Kidney (tissue), 14 donors: ENCODE data around the gene KIAA1671. TPM values are rescaled to one million over a fixed set of nuclear protein-coding genes. Genes with fewer than 3 reads are reported as not detected.

Source experiments
- DNase-seq, 5 donors: peaks; one replicate each; pipeline ENCODE4 v3.0.0-alpha.2; 2013 to 2020
- FAIRE-seq: peaks from 2 replicates; lab custom pipeline; 2012; peaks lifted over from hg19 to GRCh38; lab: Jason Lieb, UNC
- H3K27ac ChIP-seq, 2 donors: one replicate each; pipeline ENCODE4 v1.7.0; 2013; ENCODE audit warnings: low read depth in 2 of 2, low read length in 2 of 2, inconsistent platforms in 1 of 2
- H3K27me3 ChIP-seq: one replicate; pipeline ENCODE4 v1.7.1; 2013; ENCODE audit warnings: low read length, inconsistent platforms; ENCODE audit not compliant: control insufficient read depth, insufficient read depth
- H3K36me3 ChIP-seq, 3 donors: one replicate each; pipeline versions ENCODE4 v1.7.0 to v1.7.1; 2013; ENCODE audit warnings: low read length in 3 of 3, control low read depth in 1 of 3, inconsistent platforms in 1 of 3; ENCODE audit not compliant: insufficient read depth in 3 of 3, control insufficient read depth in 2 of 3
- H3K4me1 ChIP-seq, 3 donors: one replicate each; pipeline versions ENCODE4 v1.7.0 to v1.7.1; 2013; ENCODE audit warnings: low read length in 3 of 3, inconsistent platforms in 1 of 3, low read depth in 1 of 3; ENCODE audit not compliant: control insufficient read depth in 2 of 3, insufficient read depth in 2 of 3
- H3K4me3 ChIP-seq, 3 donors: one replicate each; pipeline versions ENCODE4 v1.7.0 to v1.8.1; 2013; ENCODE audit warnings: low read length in 3 of 3, control low read depth in 1 of 3, inconsistent platforms in 1 of 3
- H3K9ac ChIP-seq, 3 donors: one replicate each; pipeline versions ENCODE4 v1.7.0 to v1.7.1; 2013; ENCODE audit warnings: low read length in 3 of 3, control low read depth in 1 of 3, inconsistent platforms in 1 of 3
- H3K9me3 ChIP-seq, 3 donors: one replicate each; pipeline versions ENCODE4 v1.7.0 to v1.7.1; 2013; ENCODE audit warnings: low read length in 3 of 3, control low read depth in 1 of 3, inconsistent platforms in 1 of 3; ENCODE audit not compliant: control insufficient read depth in 2 of 3, insufficient read depth in 1 of 3
- CTCF ChIP-seq: IDR thresholded peaks from 3 replicates; pipeline ENCODE4 v1.5.1; 2012; ENCODE audit warnings: mild to moderate bottlenecking, moderate library complexity, borderline replicate concordance; ENCODE audit not compliant: insufficient read depth; ENCODE audit errors: extremely low read depth
- intact Hi-C: fragments of 100-400 bp; cut with DNase I; formaldehyde crosslinking; loops from one replicate; pipeline ENCODE4 v1.11.1; 2022
- polyA plus RNA-seq: library from polyadenylated mRNA; stranded (reverse); fragments of 350-450 nt; fragmentation: Illumina TruSeq; extraction: RNeasy Lipid Tissue Mini Kit (QIAGEN cat#74804); gene quantifications from one replicate; pipeline ENCODE4 v1.2.3, GENCODE V29; 2014; ENCODE audit warnings: low read depth, low replicate concordance; ENCODE audit not compliant: insufficient read depth
- total RNA-seq: library from RNA; stranded (reverse); fragmentation: NEBNext Ultra II Directional; extraction: Animal tissue kit (Norgen Biotek cat#: 25700); gene quantifications from one replicate; pipeline ENCODE4 v1.2.1, GENCODE V29; 2021
- donor health status: control.
- donor health status: control.
- donor health status: control.
- donor health status: control.
- donor health status: control.
- donor health status: DM: yes; HTN: yes; CAD: no.
- donor health status: Normal renal cell carcinoma (clear cell type).

KIAA1671 gene
- total and polyA plus RNA-seq, 2 donors from 2014 or later, result 7.3 to 65.2 TPM

DNA sequence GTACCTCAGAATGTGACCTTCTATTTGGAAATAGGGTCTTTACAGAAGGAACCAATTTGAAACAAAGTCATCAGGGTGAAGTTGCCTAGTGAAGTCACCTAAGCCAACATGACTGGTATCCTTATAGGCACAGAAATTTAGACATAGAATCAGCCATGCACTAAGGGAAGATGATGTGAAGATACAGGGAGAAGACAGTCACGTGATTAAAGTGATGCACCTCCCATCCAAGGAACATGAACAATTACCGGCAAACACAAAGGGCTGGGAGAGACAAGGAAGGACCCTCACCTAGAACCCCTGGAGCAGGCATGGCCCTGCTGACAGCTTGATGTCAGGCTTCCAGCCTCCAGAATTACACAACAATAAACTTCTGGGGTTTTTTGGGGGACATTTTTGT, 263.7 kb downstream of the KIAA1671 start:
- no peak overlapping the region for H3K9ac ChIP-seq
- no peaks in the 10 kb centered on the region for H3K36me3 ChIP-seq
- intact Hi-C loops, result no loop called here
- H3K27ac ChIP-seq, result no peak overlapping the region
- DNase-seq, result no peak
- no peaks in the 10 kb centered on the region for H3K27me3 ChIP-seq
- no peak overlapping the region for H3K4me3 ChIP-seq
- no peaks in the 10 kb centered on the region for H3K4me1 ChIP-seq
- TF ChIP-seq CTCF, result no peak
- FAIRE-seq, result no peak
- no peaks in the 10 kb centered on the region for H3K9me3 ChIP-seq

GRCh38 chr22:25219211-25219689, 266.7 kb downstream of the KIAA1671 start, which contains the start of gene CRYBB2:
Gene CRYBB2 (plus strand): TSS chr22:25219639. CDS start chr22:25221430, 1,791 bp downstream.
- Histone ChIP-seq H3K4me3 (no peak within 1 kb of the TSS), H3K4me1 (no peaks in the 10 kb centered on the region), H3K9ac (no peak within 1 kb of the TSS), H3K27ac (no peak within 1 kb of the TSS), H3K27me3 (no peaks in the 10 kb centered on the region), H3K36me3 (no peaks in the 10 kb centered on the region), H3K9me3 (no peaks in the 10 kb centered on the region)
- intact Hi-C loops, result no loop called here
- no peak for TF ChIP-seq CTCF
- DNase-seq (no peak), FAIRE-seq (no peak)

DNA sequence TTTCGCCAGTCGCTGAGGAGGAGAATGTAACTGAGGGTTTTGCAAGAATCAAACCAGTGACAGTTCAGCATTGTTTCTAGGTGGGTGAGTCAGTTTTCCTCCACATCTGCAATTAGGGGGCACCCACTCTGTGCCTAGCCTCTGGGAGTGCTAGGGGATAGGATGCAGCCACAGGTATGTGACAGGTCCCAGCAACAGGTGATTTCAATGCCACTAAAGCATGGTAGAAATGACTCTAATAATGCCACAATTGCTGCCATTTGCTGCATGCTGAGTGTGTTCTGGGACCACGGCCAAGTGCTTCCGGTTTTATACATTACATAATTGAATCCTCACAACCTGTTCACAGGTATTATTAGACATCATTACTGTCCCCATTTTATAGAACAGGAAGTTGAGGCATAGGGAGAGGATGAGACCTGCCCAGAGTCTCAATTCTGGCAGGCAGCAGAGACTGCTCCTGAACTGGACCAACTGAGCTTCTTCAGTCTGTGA, 267.5 kb downstream of the KIAA1671 start:
- Histone ChIP-seq H3K9ac (no peak overlapping the region), H3K27me3 (no peaks in the 10 kb centered on the region), H3K4me1 (no peaks in the 10 kb centered on the region), H3K9me3 (no peaks in the 10 kb centered on the region), H3K4me3 (no peak overlapping the region), H3K27ac (no peak overlapping the region), H3K36me3 (no peaks in the 10 kb centered on the region)
- no peak for FAIRE-seq
- no peak for TF ChIP-seq CTCF
- intact Hi-C loops, result no loop called here
- no peak for DNase-seq

- Histone ChIP-seq H3K9ac (no peak overlapping the region), H3K4me3 (no peak overlapping the region), H3K27ac (no peak overlapping the region), H3K4me1 (no peaks in the 10 kb centered on the region), H3K36me3 (no peaks in the 10 kb centered on the region), H3K27me3 (no peaks in the 10 kb centered on the region), H3K9me3 (no peaks in the 10 kb centered on the region)
- no peak for TF ChIP-seq CTCF
- intact Hi-C loops, result no loop called here
- DNase-seq (no peak), FAIRE-seq (no peak)
These were observed 269.3 kb downstream of the KIAA1671 start for GRCh38 chr22:25221790-25222189.
